HuH-7 (cell line): ENCODE data around the gene SRGAP2B.
"Not testable (repeated sequence)": the region's sequence is repeated elsewhere in the genome, so short reads cannot be mapped to it uniquely, and the experiment has no call there.

Experiments used
- DNase-seq: peaks from one replicate; pipeline ENCODE4 v3.0.0; 2011; ENCODE audit warnings: low spot score

Gene SRGAP2B

GRCh38 chr1:145082483-145083255 is 12.5 kb downstream of the SRGAP2B start:
- not testable (repeated sequence) for DNase-seq

GRCh38 chr1:145080193-145080592 is 14.9 kb downstream of the SRGAP2B start:
- not testable (repeated sequence) for DNase-seq

- DNase-seq, result not testable (repeated sequence)
These were observed 15.4 kb downstream of the SRGAP2B start for GRCh38 chr1:145079737-145080136.

- not testable (repeated sequence) for DNase-seq
These were observed 16.2 kb downstream of the SRGAP2B start for GRCh38 chr1:145078787-145079370.

- DNase-seq, result not testable (repeated sequence)
These were observed 17.0 kb downstream of the SRGAP2B start for GRCh38 chr1:145077872-145078786.

GRCh38 chr1:145076877-145077276 is 18.3 kb downstream of the SRGAP2B start:
- not testable (repeated sequence) for DNase-seq

- not testable (repeated sequence) for DNase-seq
These were observed 21.0 kb downstream of the SRGAP2B start for GRCh38 chr1:145074021-145074559.

- DNase-seq, result not testable (repeated sequence)
These were observed 23.6 kb downstream of the SRGAP2B start for GRCh38 chr1:145071569-145071968.

GRCh38 chr1:145066486-145066885 is 28.6 kb downstream of the SRGAP2B start:
- not testable (repeated sequence) for DNase-seq

- not testable (repeated sequence) for DNase-seq
These were observed 29.8 kb downstream of the SRGAP2B start for GRCh38 chr1:145065194-145065826.

GRCh38 chr1:145063941-145064648 is 31.0 kb downstream of the SRGAP2B start:
- not testable (repeated sequence) for DNase-seq

GRCh38 chr1:145063285-145063684 is 31.8 kb downstream of the SRGAP2B start:
- DNase-seq, result not testable (repeated sequence)

GRCh38 chr1:145058184-145058583 is 36.9 kb downstream of the SRGAP2B start:
- not testable (repeated sequence) for DNase-seq

- not testable (repeated sequence) for DNase-seq
These were observed 39.8 kb downstream of the SRGAP2B start for GRCh38 chr1:145055217-145055760.

GRCh38 chr1:145053428-145053827 is 41.7 kb downstream of the SRGAP2B start:
- not testable (repeated sequence) for DNase-seq

GRCh38 chr1:145052019-145052776 is 42.9 kb downstream of the SRGAP2B start:
- DNase-seq, result not testable (repeated sequence)

GRCh38 chr1:145048181-145048856 is 46.8 kb downstream of the SRGAP2B start:
- not testable (repeated sequence) for DNase-seq

- DNase-seq, result not testable (repeated sequence)
These were observed 47.6 kb downstream of the SRGAP2B start for GRCh38 chr1:145047553-145047952.
